SW 1271 (cell line): ENCODE data around the gene PRX.
A peak's percentile ranks its signal among the peaks of the same experiment; 100 is the strongest.
"Not testable (repeated sequence)": the region's sequence is repeated elsewhere in the genome, so short reads cannot be mapped to it uniquely, and the experiment has no call there.

Experiments used
- DNase-seq, 2 experiments: peaks; one replicate each; lab custom pipeline; 2025; lab: John Stamatoyannopoulos, UW

PRX gene

DNA sequence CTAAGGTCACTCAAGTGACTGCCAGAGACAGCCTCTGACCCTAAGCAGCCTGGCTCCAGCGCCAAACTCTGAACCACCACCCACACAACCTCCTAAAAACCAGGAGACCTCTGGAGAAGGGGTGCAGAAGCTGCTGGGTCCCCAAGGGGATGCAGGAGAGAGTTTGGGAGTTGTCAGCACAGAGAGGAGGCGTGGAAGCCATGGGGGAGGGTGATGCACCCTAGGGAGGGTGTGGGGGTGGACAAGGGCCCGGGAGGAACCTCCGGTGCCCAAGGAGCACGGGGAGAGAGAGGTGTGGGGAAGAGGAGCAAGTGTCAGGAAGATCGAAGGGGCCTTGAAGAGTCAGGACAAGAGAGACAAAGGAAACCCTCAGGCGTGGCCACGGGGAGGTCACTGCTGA, 21.1 kb downstream of the PRX start:
- DNase-seq: no peak

DNA sequence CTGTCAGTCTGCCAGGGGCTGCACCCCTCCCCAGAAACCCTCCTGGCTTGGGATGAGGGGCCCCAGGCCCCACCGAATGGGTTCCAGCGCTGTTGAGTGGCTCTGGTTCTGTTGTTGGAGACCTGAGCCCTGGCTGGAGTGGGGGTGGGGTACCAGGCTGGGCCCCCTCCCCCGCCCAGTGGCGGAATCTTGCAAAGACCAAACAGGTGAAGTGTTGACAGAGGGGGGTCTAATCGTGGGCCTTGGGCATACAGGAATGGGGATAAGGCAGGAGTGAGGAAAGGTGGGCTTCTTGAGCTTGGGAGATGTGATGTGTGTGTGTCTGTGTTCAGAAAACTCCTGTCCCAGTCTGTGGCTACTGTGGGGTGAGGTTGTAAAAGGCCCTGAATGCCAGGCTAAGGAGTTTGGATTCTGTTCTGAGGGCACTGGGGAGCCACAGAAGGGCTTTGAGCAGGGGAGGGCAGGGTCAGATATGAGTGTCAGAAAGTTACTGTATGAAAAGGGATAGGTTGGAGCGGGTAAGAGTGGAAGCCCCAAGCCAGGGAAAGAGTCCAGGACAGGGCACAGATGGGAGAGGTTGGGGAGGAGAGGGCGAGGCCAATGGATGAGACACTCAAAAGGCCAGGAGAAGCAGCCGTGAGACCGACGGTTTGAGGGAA, 23.0 kb downstream of the PRX start, which contains the start of gene HIPK4:
Gene HIPK4, minus strand, starts transcription at position 98 of the 659 bp plus-strand sequence. CDS start 279 bp downstream, outside the sequence.
- DNase-seq: no peak

DNA sequence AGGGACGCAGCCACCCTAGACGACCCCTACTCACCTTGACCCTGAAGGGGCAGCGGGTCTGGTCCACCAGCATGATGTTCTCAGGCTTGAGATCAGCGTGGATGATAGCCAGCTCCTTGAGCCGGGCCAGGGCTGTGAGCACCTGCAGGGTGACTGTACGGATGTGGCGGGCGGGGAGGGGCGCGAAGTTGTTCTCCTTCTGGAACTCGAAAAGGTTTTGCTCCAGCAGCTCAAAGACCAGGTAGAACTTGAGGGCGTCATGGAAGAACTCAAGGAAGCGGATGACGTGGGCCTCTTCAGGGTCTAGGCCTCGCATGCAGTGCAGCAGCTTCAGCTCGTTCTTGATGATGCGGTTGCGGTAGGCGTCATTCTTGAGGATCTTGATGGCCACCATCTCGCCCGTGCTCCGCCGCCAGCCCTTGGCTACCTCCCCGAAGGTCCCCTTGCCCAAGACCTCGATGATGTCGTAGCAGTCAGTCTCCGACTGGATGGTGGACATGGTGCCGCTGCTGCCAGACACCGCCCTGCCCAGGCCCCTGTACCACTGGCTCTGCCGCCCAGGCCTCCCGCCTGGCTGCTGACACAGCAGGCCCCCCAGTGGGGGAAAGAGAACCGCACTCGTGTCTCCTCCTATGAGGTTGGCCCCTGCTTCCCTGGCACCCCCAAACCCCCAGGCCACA, 23.6 kb downstream of the PRX start:
- no peak for DNase-seq

DNA sequence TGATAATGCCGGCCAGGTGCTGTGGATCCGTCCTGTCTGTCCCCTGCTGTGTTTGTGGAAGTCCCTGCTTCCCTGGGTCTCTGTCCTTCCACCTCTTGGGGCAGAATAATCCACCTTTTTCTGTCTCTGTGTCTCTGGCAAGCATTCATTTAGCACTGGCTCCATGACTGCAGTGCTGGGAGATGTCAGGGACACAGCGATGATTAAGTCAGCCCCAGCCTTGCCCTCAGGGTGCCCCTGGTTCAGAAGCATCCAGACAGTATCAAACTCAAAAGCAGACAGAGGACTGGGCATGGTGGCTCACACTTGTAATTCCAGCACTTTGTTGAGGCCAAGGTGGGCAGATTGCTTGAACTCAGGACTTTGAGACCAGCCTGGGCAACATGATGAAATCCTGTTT, 24.7 kb downstream of the PRX start:
- no peak for DNase-seq

DNA sequence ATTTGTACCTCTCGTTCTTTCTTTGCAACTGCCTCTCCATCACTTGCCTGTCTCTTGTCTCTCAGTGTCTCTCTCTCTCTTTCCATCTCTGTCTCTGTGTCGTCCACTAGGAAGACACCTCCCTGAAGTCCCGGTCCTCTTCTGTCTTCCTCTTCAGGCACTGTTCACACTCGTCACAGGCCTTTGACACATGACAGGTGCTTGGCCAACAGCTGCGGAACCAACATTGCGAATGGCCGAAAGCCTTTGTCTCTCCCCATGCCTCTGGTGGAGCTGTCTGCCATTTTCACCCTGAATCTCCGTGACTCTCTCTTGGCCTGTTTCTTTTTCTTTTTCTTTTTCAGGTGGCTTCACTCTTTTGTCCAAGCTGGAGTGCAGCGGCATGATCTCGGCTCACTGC, 26.0 kb downstream of the PRX start:
- DNase-seq: no peak

DNA sequence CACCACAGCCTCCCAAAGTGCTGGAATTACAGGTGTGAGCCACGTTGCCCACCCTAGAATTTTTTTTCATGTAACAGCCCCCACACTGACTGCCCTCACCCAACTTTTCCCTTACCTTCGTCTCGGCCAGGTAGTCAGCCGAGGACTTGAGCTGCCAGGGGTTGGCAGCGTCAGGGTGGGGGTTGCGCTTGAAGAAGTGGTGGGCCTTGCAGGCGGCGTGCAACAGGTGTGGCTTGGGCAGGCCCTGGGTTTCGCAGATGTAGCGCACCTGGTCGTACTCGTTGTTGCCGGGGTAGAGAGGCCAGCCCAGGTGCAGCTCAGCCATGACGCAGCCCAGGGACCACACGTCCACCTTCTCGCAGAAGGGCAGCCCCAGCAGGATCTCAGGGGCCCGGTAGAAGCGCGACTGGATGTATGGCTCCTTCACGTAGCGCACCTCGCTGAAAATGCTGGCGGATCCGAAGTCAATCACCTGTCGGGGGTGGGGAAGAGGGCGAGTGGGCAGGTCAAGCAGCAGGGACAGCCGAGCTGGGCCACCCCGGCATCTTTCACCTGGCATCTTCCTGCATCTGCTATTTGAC, 29.4 kb downstream of the PRX start:
- DNase-seq: no peak

DNA sequence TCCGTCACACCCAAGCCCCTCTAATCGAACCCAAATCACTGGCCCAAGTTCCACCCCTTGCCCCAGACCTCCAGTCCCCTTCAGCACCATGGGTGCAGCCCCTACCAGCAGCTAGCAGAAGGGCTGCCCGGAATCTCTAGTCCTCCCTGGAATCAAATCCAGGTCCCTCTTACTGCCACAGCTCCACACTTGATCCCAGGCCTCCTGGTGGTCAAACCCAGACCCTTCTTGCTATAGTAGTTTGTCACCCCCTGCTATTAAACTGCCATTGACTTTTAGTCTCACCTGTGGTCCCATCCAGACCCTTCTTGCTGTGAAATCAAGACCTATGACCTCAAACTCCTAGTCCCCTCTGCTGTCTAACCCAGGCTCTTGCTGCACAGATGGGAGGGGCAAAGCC, 31.9 kb downstream of the PRX start:
- peak in 1 of 2 experiments; percentile 4 for DNase-seq

DNA sequence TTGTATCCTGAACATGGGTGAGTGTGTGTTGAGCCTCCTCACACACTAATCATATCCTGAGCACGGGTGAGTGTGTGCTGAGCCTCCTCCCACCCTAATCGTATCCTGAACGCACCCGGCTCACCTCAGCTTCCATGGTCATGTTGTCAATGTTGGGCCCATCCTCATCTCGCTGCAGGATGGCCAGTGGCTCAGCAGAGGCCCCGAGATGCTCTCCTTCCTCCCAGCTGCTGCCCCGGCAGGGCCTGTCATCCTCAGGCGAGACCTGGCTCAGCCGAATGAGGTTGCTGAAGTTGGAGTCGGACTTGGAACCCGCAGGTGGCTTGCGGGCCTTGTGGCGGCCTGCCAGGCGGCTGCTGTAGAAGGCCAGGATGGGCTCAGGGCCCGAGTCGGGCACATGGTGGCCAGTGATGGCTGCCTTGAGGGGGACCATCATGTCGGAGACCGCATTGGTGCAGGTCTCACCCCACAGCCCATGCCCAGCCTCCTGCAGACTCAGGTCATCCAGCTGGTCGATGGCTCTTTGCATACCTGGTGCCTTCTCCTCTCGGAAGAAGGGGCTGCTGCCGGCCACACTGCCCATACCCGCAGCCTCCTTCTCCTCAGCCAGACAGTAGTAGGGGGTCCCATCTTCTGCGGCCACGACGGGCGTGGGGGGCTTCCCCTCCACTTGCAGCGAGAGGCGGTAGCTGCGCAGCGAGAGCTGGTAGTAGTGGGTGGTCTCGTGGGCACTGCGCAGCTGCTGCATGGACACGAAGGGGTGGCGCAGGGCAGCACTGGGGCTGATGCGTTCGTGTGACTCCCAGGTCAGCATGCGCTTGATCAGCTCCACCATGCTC, 32.8 kb downstream of the PRX start:
- DNase-seq: no peak

DNA sequence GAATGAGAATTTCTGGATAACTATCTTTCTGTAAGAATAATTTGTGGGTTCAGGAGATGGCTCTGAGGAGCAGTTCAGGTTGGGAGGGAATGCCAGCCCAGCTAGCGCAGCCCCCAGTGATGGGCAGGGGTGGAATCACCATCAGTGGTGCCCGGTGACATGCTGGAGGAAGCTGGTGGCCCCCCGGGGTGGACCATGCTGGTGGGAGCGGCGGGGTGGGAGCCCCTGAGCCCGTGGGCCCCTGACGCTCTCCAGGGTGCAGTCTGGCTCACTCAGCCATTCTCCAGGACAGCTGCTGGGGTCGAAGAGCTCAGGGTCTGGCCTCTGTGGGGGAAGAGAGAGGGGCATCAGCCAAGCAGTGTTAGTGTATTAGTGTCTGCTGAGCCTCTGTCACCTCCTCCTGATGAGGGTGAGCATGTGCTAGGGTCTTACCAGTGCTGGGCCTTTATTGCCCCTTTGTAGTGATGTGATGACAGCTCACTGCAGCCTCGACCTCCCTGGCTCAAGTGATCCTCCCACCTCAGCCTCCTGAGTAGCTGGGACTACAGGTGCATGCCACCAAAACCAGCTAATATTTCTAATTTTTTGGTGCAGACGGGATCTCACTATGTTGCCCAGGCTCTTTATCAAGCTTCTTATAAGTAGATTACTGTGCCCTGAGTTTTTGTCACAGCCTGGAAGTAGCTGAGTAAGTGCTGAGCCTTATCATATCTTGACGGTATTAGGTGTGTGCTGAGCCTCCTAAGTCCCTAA, 33.6 kb downstream of the PRX start:
- no peak for DNase-seq

DNA sequence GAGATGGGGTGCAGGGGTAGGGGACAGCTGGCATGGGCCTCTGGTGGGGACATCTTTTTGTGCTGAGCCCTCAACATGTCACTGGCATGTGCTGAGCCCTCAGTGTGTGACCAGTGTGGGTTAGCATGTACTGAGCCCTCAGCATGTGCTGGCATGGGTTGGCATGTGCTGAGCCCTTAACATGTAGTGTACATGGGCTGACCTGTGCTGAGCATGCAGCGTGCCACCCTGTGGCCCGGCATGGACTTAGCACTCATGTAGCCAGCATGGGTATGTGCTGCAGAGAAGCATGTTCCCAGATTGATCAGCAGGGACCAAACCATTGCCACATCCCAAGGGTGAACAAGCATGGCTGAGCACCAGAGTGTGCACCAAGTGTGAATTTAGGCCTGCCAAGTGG, 34.7 kb downstream of the PRX start:
- DNase-seq: no peak

DNA sequence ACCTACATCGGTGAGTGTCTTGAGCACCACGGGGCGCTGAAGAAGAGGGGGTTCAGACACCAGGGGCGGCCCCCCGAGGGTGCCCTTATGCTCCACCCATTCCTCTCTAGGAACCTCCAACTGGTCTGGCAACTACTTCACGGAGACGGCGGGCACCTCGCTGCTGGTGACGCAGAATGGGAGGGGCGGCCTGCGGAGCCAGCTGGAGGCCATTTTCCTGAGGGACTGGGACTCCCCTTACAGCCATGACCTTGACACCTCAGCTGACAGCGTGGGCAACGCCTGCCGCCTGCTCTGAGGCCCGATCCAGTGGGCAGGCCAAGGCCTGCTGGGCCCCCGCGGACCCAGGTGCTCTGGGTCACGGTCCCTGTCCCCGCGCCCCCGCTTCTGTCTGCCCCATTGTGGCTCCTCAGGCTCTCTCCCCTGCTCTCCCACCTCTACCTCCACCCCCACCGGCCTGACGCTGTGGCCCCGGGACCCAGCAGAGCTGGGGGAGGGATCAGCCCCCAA, 35.2 kb downstream of the PRX start:
- no peak for DNase-seq

DNA sequence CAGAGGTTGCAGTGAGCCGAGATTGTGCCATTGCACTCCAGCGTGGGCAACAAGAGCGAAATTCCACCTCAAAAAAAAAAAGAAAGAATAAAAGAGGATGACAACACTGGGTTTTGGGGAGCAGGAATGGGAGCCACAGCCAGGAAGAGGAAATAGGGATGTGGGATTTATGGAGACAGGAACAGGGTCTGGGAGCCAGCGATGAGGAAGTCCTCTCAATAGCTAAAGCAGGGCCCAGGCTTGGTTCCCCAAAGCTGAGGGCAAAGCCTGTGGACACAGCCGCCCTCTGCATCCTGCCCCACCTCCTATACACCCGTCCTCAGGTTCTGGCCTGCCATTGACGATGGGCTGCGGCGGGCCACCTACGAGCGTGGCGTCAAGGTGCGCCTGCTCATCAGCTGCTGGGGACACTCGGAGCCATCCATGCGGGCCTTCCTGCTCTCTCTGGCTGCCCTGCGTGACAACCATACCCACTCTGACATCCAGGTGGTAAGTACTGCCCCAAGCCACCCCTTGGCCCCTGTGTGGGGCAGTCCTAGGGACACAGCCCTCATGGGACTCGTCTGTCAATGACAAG, 36.8 kb downstream of the PRX start:
- no peak for DNase-seq

DNA sequence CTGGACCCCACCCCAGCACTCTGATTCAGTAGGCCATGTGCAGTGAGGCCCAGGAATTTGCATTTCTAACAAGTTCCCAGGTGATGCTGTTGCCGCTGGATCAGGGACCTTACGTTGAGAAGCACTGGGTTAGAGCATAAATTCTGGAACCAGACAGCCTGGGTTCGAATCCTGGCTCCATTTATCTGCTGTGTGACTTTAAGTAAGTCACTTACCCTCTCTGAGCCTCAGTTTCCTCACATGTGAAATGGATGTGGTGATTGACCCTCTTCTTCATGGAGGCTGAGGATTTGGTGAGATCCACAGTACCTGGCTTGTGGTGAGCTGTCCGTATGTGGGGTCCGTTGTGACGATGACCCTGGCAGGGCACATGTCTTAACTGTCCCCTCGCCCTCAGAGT, 39.1 kb downstream of the PRX start:
- DNase-seq: no peak

DNA sequence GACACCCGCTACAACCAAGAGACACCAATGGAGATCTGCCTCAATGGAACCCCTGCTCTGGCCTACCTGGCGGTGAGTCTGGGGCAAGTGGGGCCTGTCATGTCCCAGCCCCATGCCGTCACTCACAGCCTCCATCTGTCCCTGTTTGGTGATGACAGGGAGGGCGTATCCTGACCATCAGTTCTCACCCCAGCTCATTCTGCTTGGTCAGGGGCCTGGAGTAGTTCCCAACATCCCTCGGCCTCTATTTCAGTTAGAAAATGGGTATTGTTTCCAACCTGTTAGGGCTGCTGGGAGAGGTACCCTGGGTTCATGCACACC, 41.4 kb downstream of the PRX start:
- no peak for DNase-seq

DNA sequence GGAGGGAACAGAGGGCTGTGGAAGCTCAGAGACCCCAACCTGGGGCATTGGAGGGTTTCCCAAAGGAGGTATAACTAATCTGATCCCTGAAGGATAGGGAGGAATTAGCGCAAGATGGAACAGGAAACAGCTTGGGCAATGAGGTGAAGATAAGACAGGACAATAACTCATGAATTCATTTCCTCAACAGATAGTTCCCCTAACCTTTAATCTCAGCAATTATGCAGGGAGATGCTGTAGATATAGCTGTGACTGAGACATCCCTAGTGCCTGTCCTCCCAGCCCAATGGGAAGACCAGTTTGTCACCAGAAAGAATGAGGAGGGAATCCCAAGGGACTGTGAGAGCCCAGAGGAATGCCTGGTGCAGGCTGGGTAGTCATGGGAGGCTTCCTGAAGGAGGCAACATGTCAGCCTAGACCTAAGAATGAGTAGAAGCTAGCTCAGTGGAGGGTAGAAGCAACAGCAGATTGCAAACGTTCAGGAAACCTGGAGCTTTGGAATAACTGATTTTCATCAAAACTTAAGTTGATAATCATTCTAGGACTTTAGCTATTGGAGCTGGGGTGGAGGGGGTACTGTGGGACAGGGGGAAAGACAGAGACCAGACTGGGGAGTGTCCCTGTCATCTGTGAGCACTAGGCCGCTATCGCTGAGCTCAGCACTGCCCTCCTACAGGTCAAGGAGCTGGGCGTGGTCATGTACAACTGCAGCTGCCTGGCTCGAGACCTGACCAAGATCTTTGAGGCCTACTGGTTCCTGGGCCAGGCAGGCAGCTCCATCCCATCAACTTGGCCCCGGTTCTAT, 42.0 kb downstream of the PRX start:
- DNase-seq: no peak

DNA sequence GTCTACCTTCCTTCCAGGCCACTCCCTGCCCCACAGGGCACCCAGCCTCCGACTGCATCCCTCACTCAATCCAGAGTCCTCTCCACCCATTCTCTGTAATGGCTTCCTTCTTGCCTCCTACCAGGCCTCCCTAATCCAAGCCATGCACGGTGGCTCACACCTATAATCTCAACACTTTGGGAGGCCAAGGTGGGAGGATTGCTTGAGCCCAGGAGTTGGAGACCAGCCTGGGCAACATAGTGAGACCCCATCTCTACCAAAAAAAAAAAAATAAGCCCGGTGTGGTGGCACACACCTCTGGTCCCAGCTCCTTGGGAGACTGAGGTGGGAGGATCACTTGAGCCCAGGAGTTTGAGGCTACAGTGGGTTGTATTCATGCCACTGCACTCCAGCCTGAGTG, 42.9 kb downstream of the PRX start:
- DNase-seq: not testable (repeated sequence)

DNA sequence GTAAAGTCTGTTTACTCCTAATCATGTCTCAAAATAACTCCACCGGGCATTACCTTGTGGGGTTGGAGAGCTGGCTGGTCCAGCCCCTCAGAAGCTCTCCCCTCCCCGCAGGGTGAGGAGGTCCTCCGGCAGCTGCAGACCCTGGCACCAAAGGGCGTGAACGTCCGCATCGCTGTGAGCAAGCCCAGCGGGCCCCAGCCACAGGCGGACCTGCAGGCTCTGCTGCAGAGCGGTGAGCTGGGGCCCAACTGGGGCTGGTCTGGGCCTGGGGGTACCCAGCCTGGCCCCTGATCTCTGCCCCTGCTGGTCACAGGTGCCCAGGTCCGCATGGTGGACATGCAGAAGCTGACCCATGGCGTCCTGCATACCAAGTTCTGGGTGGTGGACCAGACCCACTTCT, 43.4 kb downstream of the PRX start:
- DNase-seq: no peak

DNA sequence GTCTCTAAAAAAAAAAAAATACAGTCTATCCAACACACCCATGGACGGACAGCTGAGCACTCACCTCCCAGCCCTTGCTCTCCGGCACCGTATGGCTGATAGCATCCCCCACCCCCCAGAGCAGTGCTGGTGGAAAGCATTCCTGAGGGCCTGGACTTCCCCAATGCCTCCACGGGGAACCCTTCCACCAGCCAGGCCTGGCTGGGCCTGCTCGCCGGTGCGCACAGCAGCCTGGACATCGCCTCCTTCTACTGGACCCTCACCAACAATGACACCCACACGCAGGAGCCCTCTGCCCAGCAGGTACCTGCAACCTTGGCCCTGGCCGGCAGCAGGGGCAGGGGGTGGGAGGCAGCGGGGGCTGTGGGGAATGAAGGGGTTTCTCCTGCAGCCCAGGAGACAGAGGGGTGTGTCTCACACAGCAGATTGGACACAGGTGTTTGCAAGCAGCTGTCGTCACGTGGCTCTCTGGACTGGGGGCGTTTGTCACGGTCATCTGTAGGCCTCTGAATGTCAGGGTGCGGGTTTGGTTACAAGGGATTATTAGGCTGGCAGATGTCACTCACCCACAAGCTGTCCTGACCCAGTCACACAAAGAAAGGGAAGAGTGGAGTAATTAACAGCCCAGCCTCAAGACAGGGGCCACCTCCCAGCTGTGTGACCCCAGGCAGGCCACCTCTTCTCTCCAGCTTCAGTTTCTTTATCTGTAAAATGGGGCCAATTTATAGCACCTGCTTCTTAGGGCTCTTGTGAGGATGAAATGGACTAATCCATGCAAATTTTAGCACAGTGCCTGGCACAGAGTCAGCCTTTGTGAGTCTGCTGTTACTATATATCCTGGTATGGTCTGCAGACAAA, 45.4 kb downstream of the PRX start:
- DNase-seq: no peak

DNA sequence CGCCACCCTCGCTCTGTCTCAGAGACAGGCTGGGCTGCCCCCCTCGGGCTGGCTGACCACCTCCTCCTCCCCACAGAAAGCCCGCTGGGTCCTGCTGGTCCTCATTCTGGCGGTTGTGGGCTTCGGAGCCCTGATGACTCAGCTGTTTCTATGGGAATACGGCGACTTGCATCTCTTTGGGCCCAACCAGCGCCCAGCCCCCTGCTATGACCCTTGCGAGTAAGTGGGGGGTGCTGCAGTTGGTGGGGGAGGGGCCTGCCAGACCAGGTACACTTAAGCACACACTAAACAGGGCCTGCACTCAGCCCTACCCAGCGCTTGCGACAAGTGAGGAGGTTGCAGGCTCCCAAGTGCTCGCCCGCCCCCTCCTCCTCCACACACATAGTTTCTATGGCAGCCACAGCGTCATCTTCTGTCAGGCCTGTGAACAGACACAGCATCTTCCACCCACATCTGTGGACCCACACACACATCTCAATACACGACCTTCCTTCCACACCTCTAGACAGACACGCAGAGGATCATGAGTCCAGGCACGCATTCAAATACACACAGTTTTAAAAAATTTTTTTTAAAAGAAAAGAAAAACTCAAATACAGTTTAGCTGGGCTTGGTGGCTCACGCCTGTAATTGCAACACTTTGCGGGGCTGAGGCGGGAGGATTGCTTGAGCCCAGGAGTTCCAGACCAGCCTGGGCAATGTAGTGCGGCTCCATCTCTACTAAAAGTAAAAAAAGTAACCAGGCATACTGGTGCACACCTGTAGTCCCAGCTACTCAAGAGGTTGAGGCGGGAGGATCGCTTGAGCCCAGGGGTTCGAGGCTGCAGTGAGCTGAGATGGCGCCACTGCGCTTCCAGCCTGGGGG, 46.2 kb downstream of the PRX start:
- no peak for DNase-seq
